K562 (cell line): ENCODE measurements around the gene DAPP1. TPM values are rescaled to one million over a fixed set of nuclear protein-coding genes. Genes with fewer than 3 reads are reported as not detected.

Source experiments
- E2F8 ChIP-seq: fragments of 450-650 bp; IDR thresholded peaks from 2 replicates; pipeline ENCODE4 v1.7.1; 2018; ENCODE audit warnings: mild to moderate bottlenecking, low read depth; ENCODE audit not compliant: partially characterized antibody
- FOXA1 ChIP-seq: fragments of 450-650 bp; IDR thresholded peaks from 2 replicates; pipeline ENCODE4 v1.6.1; 2016; ENCODE audit warnings: mild to moderate bottlenecking, borderline replicate concordance
- KLF10 ChIP-seq: fragments of 250-450 bp; sonication (Bioruptor Pico); IDR thresholded peaks from 2 replicates; pipeline ENCODE4 v1.6.1; 2021; ENCODE audit warnings: matching md5 sums
- MAFK ChIP-seq: IDR thresholded peaks from 2 replicates; pipeline ENCODE4 v1.6.1; 2011; ENCODE audit warnings: low read length, improper control_type of control experiment
- MTA1 ChIP-seq: fragments of 450-650 bp; IDR thresholded peaks from 2 replicates; pipeline ENCODE4 v1.6.1; 2017; ENCODE audit warnings: borderline replicate concordance
- NCOA1 ChIP-seq: fragments of 450-650 bp; IDR thresholded peaks from 2 replicates; pipeline ENCODE4 v1.6.1; 2016; ENCODE audit warnings: low read depth
- PBX2 ChIP-seq, 2 experiments: IDR thresholded peaks in 1 of 2; conservative IDR thresholded peaks in 1 of 2; 2 replicates each; pipeline ENCODE4 v1.6.1; 2016; ENCODE audit warnings: low read depth in 2 of 2, mild to moderate bottlenecking in 1 of 2, missing compliant biosample characterization in 1 of 2, missing genetic modification characterization in 1 of 2, moderate library complexity in 1 of 2
- RBM14 ChIP-seq: fragments of 200-400 bp; formaldehyde crosslinking; IDR thresholded peaks from 2 replicates; pipeline ENCODE4 v1.6.1; 2018; ENCODE audit warnings: low read depth, mild to moderate bottlenecking, low read length, moderate library complexity, borderline replicate concordance; ENCODE audit not compliant: insufficient read depth
- SMC3 ChIP-seq: conservative IDR thresholded peaks from 2 replicates; pipeline ENCODE4 v1.6.1; 2011; ENCODE audit warnings: low read depth, low read length, improper control_type of control experiment; ENCODE audit not compliant: insufficient read depth
- TCF3 ChIP-seq: sonication (generic); formaldehyde crosslinking; IDR thresholded peaks from 2 replicates; pipeline ENCODE4 v1.4.0; 2020; ENCODE audit warnings: mild to moderate bottlenecking, missing genetic modification reagents
- TSC22D4 ChIP-seq: fragments of 450-650 bp; IDR thresholded peaks from 2 replicates; pipeline ENCODE4 v1.6.1; 2016; ENCODE audit warnings: missing genetic modification characterization, missing biosample characterization, control low read depth
- ZFX ChIP-seq: sonication (generic); formaldehyde crosslinking; IDR thresholded peaks from 2 replicates; pipeline ENCODE4 v1.8.0; 2022; ENCODE audit warnings: mild to moderate bottlenecking, missing genetic modification reagents, moderate library complexity
- ZNF263 ChIP-seq: sonication (generic); formaldehyde crosslinking; IDR thresholded peaks from 2 replicates; pipeline ENCODE4 v1.8.0; 2022; ENCODE audit warnings: mild to moderate bottlenecking, missing genetic modification reagents, borderline replicate concordance
- ZNF445 ChIP-seq: fragments of 250-450 bp; sonication (Bioruptor Pico); IDR thresholded peaks from 2 replicates; pipeline ENCODE4 v1.4.0; 2020; ENCODE audit warnings: low read depth, mild to moderate bottlenecking, moderate library complexity
- ZNF77 ChIP-seq: fragments of 250-450 bp; sonication (Bioruptor Pico); IDR thresholded peaks from 2 replicates; pipeline ENCODE4 v1.5.0; 2020
- polyA plus RNA-seq, 8 experiments: library from polyadenylated mRNA; depleted of rRNA in 4 of 8; stranded (reverse) in 5 of 8; unstranded in 3 of 8; fragments of >200 nt; fragmentation: Nextera tagmentation in 2 of 8; fragmentation: Illumina TruSeq in 1 of 8; extraction: Ambion mirVana in 2 of 8; extraction: Trizol in 1 of 8; gene quantifications; 2 replicates each; pipeline versions ENCODE4 v1.2.1 to v1.2.3, GENCODE V29; 2011 to 2014; ENCODE audit warnings: inconsistent platforms in 1 of 8, missing spikeins in 1 of 8
- total RNA-seq, 7 experiments: library from RNA; depleted of rRNA in 6 of 7; stranded (reverse); fragments of >200 nt in 6 of 7; fragmentation: Illumina TruSeq in 2 of 7; extraction: Trizol in 2 of 7; gene quantifications; 2 replicates each; pipeline versions ENCODE4 v1.2.1 to v1.2.3, GENCODE V29; 2011 to 2021; ENCODE audit warnings: low replicate concordance in 1 of 7
- TF ChIP-seq, protein P1 (sequence below): sonication (generic); formaldehyde crosslinking; IDR thresholded peaks from 2 replicates; pipeline ENCODE4 v1.8.1; 2023; ENCODE audit warnings: mild to moderate bottlenecking, missing genetic modification reagents
- TF ChIP-seq, protein P2 (sequence below): sonication (generic); formaldehyde crosslinking; IDR thresholded peaks from 2 replicates; pipeline ENCODE4 v1.8.0; 2022; ENCODE audit warnings: missing genetic modification reagents, mild to moderate bottlenecking, borderline replicate concordance

DAPP1 gene
- total and polyA plus RNA-seq, 9 of the 15 experiments (the other 6 are each of a cell fraction or from before 2014, with no cell fraction given), result 1.9 to 7.2 (median 3.6) TPM

- TF ChIP-seq E2F8 (no peak), MTA1 (no peak), MAFK (no peak), NCOA1 (no peak), FOXA1 (no peak), ZFX (CRISPR knock-in tag) (no peak), ZNF263 (CRISPR knock-in tag) (no peak), TSC22D4 (tag) (no peak), ZNF445 (CRISPR knock-in tag) (no peak), RBM14 (no peak), SMC3 (peak; percentile 73), KLF10 (CRISPR knock-in tag) (no peak), TCF3 (CRISPR knock-in tag) (no peak), ZNF77 (CRISPR knock-in tag) (no peak), PBX2 (CRISPR knock-in tag; IDR thresholded peaks at IDR 0.05; ENCODE audit: low read depth) (no peak), PBX2 (tag; conservative IDR thresholded peaks at IDR 0.05; ENCODE audit: low read depth) (peak; percentile 54)
- TF ChIP-seq, protein P1, sequence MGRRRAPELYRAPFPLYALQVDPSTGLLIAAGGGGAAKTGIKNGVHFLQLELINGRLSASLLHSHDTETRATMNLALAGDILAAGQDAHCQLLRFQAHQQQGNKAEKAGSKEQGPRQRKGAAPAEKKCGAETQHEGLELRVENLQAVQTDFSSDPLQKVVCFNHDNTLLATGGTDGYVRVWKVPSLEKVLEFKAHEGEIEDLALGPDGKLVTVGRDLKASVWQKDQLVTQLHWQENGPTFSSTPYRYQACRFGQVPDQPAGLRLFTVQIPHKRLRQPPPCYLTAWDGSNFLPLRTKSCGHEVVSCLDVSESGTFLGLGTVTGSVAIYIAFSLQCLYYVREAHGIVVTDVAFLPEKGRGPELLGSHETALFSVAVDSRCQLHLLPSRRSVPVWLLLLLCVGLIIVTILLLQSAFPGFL, result no peak
- TF ChIP-seq, protein P2, sequence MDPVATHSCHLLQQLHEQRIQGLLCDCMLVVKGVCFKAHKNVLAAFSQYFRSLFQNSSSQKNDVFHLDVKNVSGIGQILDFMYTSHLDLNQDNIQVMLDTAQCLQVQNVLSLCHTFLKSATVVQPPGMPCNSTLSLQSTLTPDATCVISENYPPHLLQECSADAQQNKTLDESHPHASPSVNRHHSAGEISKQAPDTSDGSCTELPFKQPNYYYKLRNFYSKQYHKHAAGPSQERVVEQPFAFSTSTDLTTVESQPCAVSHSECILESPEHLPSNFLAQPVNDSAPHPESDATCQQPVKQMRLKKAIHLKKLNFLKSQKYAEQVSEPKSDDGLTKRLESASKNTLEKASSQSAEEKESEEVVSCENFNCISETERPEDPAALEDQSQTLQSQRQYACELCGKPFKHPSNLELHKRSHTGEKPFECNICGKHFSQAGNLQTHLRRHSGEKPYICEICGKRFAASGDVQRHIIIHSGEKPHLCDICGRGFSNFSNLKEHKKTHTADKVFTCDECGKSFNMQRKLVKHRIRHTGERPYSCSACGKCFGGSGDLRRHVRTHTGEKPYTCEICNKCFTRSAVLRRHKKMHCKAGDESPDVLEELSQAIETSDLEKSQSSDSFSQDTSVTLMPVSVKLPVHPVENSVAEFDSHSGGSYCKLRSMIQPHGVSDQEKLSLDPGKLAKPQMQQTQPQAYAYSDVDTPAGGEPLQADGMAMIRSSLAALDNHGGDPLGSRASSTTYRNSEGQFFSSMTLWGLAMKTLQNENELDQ (CRISPR knock-in tag), result no peak
Measured at GRCh38 chr4:99811850-99812249, 4.8 kb upstream of the DAPP1 start (continued).
